IMR-90 (cell line): ENCODE results near the gene GGT1. TPM values are rescaled to one million over a fixed set of nuclear protein-coding genes. Genes with fewer than 3 reads are reported as not detected.

Experiments
- ATAC-seq: fragments of 200-7000 bp; cut with Tn5 transposase; 2 replicates; pipeline ENCODE4 v1.9.1; 2020; ENCODE audit warnings: low read depth, mild to moderate bottlenecking, moderate library complexity
- BruUV-seq: library from RNA; stranded (reverse); fragments of 400-500 nt; replicated peaks from 2 replicates; lab custom pipeline; 2021; lab: Mats Ljungman, UMichigan
- CTCF ChIA-PET: fragments of 300-600 bp; formaldehyde crosslinking; extraction: SDS; loops from one replicate; lab custom pipeline; 2021; ENCODE audit warnings: antibody characterized with exemption; lab: Yijun Ruan, JAX
- POLR2A ChIA-PET: fragments of 300-600 bp; sonication (Branson Sonifier 250); formaldehyde crosslinking; loops from one replicate; lab custom pipeline; 2022; ENCODE audit warnings: antibody characterized with exemption; ENCODE audit not compliant: unreplicated experiment; lab: Charles Lee
- DNase-seq: peaks from one replicate; pipeline ENCODE4 v3.0.0; 2013
- H2AFZ ChIP-seq: replicated peaks from 2 replicates; pipeline ENCODE3; 2013; ENCODE audit warnings: low read length, mild to moderate bottlenecking; ENCODE audit not compliant: poor library complexity
- H2AK5ac ChIP-seq: 2 replicates; pipeline ENCODE4 v1.6.1; 2013; ENCODE audit warnings: low read depth, low read length, inconsistent platforms
- H2AK9ac ChIP-seq: replicated peaks from 2 replicates; pipeline ENCODE3; 2013; ENCODE audit warnings: mild to moderate bottlenecking, low read depth, low read length, moderate library complexity; ENCODE audit not compliant: poor library complexity
- H2BK120ac ChIP-seq: 2 replicates; pipeline ENCODE4 v1.6.1; 2013; ENCODE audit warnings: low read depth, low read length, inconsistent platforms
- H2BK15ac ChIP-seq: 3 replicates; pipeline ENCODE4 v1.6.1; 2013; ENCODE audit warnings: low read depth, low read length, inconsistent platforms
- H2BK20ac ChIP-seq: 2 replicates; pipeline ENCODE4 v1.6.1; 2013; ENCODE audit warnings: low read depth, mild to moderate bottlenecking, inconsistent platforms, low read length, moderate library complexity
- H2BK5ac ChIP-seq: 2 replicates; pipeline ENCODE4 v1.6.1; 2013; ENCODE audit warnings: mild to moderate bottlenecking, low read depth, low read length, inconsistent platforms; ENCODE audit not compliant: poor library complexity, severe bottlenecking
- H3K14ac ChIP-seq: replicated peaks from 2 replicates; pipeline ENCODE4 v1.6.1; 2013; ENCODE audit warnings: low read depth, low read length, inconsistent platforms
- H3K18ac ChIP-seq: 2 replicates; pipeline ENCODE4 v1.6.1; 2013; ENCODE audit warnings: low read depth, low read length, control low read depth
- H3K23ac ChIP-seq: 2 replicates; pipeline ENCODE4 v1.6.1; 2013; ENCODE audit warnings: low read depth, low read length, inconsistent platforms
- H3K27ac ChIP-seq: 2 replicates; pipeline ENCODE4 v1.5.1; 2013; ENCODE audit warnings: mild to moderate bottlenecking, control low read depth, low read length; ENCODE audit not compliant: insufficient read depth
- H3K27me3 ChIP-seq: 2 replicates; pipeline ENCODE4 v1.6.1; 2013; ENCODE audit warnings: low read length; ENCODE audit not compliant: control insufficient read depth, insufficient read depth
- H3K36me3 ChIP-seq: 2 replicates; pipeline ENCODE4 v1.6.1; 2013; ENCODE audit warnings: low read length, mixed read lengths; ENCODE audit not compliant: control insufficient read depth, insufficient read depth
- H3K4ac ChIP-seq: 2 replicates; pipeline ENCODE4 v1.6.1; 2013; ENCODE audit warnings: low read depth, low read length, inconsistent platforms
- H3K4me1 ChIP-seq: 2 replicates; pipeline ENCODE4 v1.6.1; 2013; ENCODE audit warnings: low read length, mixed read lengths; ENCODE audit not compliant: control insufficient read depth, insufficient read depth
- H3K4me2 ChIP-seq: 2 replicates; pipeline ENCODE4 v1.6.1; 2013; ENCODE audit warnings: low read depth, mild to moderate bottlenecking, control low read depth, low read length, moderate library complexity
- H3K4me3 ChIP-seq: 2 replicates; pipeline ENCODE4 v1.5.1; 2013; ENCODE audit warnings: low read depth, mild to moderate bottlenecking, control low read depth, low read length, moderate library complexity; ENCODE audit not compliant: insufficient read depth
- H3K56ac ChIP-seq: 2 replicates; pipeline ENCODE4 v1.6.1; 2013; ENCODE audit warnings: low read length, inconsistent platforms; ENCODE audit not compliant: insufficient read depth; ENCODE audit errors: extremely low read depth
- H3K79me1 ChIP-seq, 2 experiments: 2 replicates each; pipeline ENCODE4 v1.6.1; 2013; ENCODE audit warnings: low read length in 2 of 2, inconsistent platforms in 1 of 2, low read depth in 1 of 2
- H3K9ac ChIP-seq: 2 replicates; pipeline ENCODE4 v1.6.1; 2013; ENCODE audit warnings: low read depth, low read length, control low read depth
- H3K9me1 ChIP-seq: 2 replicates; pipeline ENCODE4 v1.6.1; 2013; ENCODE audit warnings: low read length, inconsistent platforms; ENCODE audit not compliant: insufficient read depth
- H3K9me3 ChIP-seq: 2 replicates; pipeline ENCODE4 v1.6.1; 2013; ENCODE audit warnings: low read length; ENCODE audit not compliant: control insufficient read depth, insufficient read depth
- H4K20me1 ChIP-seq: 2 replicates; pipeline ENCODE4 v1.6.1; 2013; ENCODE audit warnings: low read length, inconsistent platforms; ENCODE audit not compliant: insufficient read depth
- H4K5ac ChIP-seq: 2 replicates; pipeline ENCODE4 v1.6.1; 2013; ENCODE audit warnings: mild to moderate bottlenecking, low read depth, low read length, control low read depth
- H4K8ac ChIP-seq, 2 experiments: 2 replicates each; pipeline ENCODE4 v1.6.1; 2013; ENCODE audit warnings: low read depth in 2 of 2, low read length in 2 of 2, control low read depth in 1 of 2, inconsistent platforms in 1 of 2
- H4K91ac ChIP-seq: 2 replicates; pipeline ENCODE4 v1.6.1; 2013; ENCODE audit warnings: low read depth, low read length, inconsistent platforms; ENCODE audit not compliant: insufficient read depth
- BHLHE40 ChIP-seq: fragments of 150-350 bp; IDR thresholded peaks from 2 replicates; pipeline ENCODE4 v1.6.1; 2016; ENCODE audit warnings: mild to moderate bottlenecking, low read depth, low read length
- CEBPB ChIP-seq: IDR thresholded peaks from 2 replicates; pipeline ENCODE4 v1.6.1; 2012; ENCODE audit warnings: low read depth, low read length, improper control_type of control experiment
- FOS ChIP-seq: fragments of 150-350 bp; IDR thresholded peaks from 2 replicates; pipeline ENCODE4 v1.6.1; 2016; ENCODE audit warnings: low read depth, low read length
- MAZ ChIP-seq: IDR thresholded peaks from 2 replicates; pipeline ENCODE4 v1.6.1; 2012; ENCODE audit warnings: low read depth, mild to moderate bottlenecking, low read length, improper control_type of control experiment, moderate library complexity, borderline replicate concordance
- POLR2A ChIP-seq: IDR thresholded peaks from 2 replicates; pipeline ENCODE4 v1.6.1; 2012; ENCODE audit warnings: mild to moderate bottlenecking, low read depth, low read length
- RCOR1 ChIP-seq: IDR thresholded peaks from 2 replicates; pipeline ENCODE4 v1.6.1; 2012; ENCODE audit warnings: mild to moderate bottlenecking, low read length, improper control_type of control experiment; ENCODE audit not compliant: insufficient replicate concordance
- RFX5 ChIP-seq: IDR thresholded peaks from 2 replicates; pipeline ENCODE4 v1.8.0; 2012; ENCODE audit warnings: low read depth, mild to moderate bottlenecking, low read length, moderate library complexity
- WGBS, 2 experiments: methylation state at CpG; one replicate each; pipeline versions ENCODE4 v1.1.5 to v1.1.7; 2013; ENCODE audit warnings: missing lambda C conversion rate in 2 of 2; ENCODE audit not compliant: insufficient read length in 1 of 2; ENCODE audit errors: extremely low coverage in 2 of 2; 5-methylcytosine and 5-hydroxymethylcytosine counted together
- dilution Hi-C: fragments of 300-500 bp; cut with HindIII; formaldehyde crosslinking; loops from one replicate; pipeline ENCODE4 v1.14.3; 2018; ENCODE audit warnings: low sequenced_read_pairs; ENCODE audit not compliant: unreplicated experiment
- in situ Hi-C: fragments of 300-500 bp; cut with MboI; formaldehyde crosslinking; loops from 3 replicates; pipeline ENCODE4 v1.14.3; 2019; ENCODE audit warnings: low sequenced_read_pairs, inconsistent platforms, mixed read lengths
- intact Hi-C: fragments of 100-400 bp; cut with micrococcal nuclease; formaldehyde crosslinking; loops from 2 replicates; pipeline ENCODE4 v1.10.0; 2022
- polyA plus RNA-seq, 3 experiments: library from polyadenylated mRNA; depleted of rRNA; stranded (reverse); fragments of >200 nt; gene quantifications; 2 replicates each; pipeline ENCODE4 v1.2.3, GENCODE V29; 2012; ENCODE audit warnings: low replicate concordance in 1 of 3
- total RNA-seq: library from RNA; depleted of rRNA; stranded (reverse); fragments of >200 nt; gene quantifications from 2 replicates; pipeline ENCODE4 v1.2.3, GENCODE V29; 2012

GGT1 gene
- total and polyA plus RNA-seq, 2 of the 4 experiments (the other 2 are of a cell fraction), result 3.4 to 7.3 TPM

DNA sequence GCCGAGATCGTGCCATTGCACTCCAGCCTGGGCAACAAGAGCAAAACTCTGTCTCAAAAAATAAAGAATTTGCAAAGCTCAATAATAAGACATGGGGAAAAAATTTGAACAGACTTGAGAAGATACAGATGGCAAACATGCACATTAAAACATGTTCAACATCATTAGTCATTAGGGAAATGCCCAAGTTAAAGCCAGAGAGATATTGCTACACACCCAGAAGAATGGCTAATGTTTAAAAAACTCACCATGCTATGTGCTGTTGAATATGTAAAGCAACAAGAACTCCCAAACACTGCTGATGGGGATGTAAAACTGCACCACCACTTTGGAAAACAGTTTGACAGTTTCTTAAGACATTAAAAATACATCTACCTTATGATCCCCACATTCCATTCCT lies 22.7 kb upstream of the GGT1 start:
- no peak overlapping the region for H2AFZ ChIP-seq
- H3K4me1 ChIP-seq, result peaks cover 25% of the 10 kb centered on the region
- H3K36me3 ChIP-seq, result peaks cover 6% of the 10 kb centered on the region; the same call in 1 of the 2 replicates
- H3K9me1 ChIP-seq, result peaks cover 20% of the 10 kb centered on the region
- WGBS, 2 experiments, result no CpG with 5 or more reads among the region's 2 CpGs
- H3K23ac ChIP-seq, result no peak overlapping the region
- ChIA-PET POLR2A (no interaction called here), CTCF (no interaction called here)
- in situ Hi-C loops, result no loop called here
- peak; percentile 79 for ATAC-seq
- H4K91ac ChIP-seq, result no peak overlapping the region
- H3K4me2 ChIP-seq, result no peak overlapping the region
- no peak overlapping the region for H3K4me3 ChIP-seq
- no peak overlapping the region for H2AK9ac ChIP-seq
- H3K79me1 ChIP-seq, result no peaks in the 10 kb centered on the region
- dilution Hi-C loops, result no loop called here
- peak overlapping the region; percentile 43 for H2BK5ac ChIP-seq
- H3K27me3 ChIP-seq, result no peaks in the 10 kb centered on the region
- no peak overlapping the region for H4K8ac ChIP-seq
- H4K20me1 ChIP-seq, result peaks cover 4% of the 10 kb centered on the region; the same call in 1 of the 2 replicates
- H3K4ac ChIP-seq, result no peak overlapping the region
- intact Hi-C loops, result no loop called here
- H3K14ac ChIP-seq, result no peak overlapping the region
- H4K5ac ChIP-seq, result no peak overlapping the region
- no peak overlapping the region for H2BK20ac ChIP-seq
- no peak overlapping the region for H3K56ac ChIP-seq
- no peak overlapping the region for H2BK120ac ChIP-seq
- H2BK15ac ChIP-seq, result no peak overlapping the region
- H3K18ac ChIP-seq, result no peak overlapping the region
- BruUV-seq, result no TSS peak
- H3K27ac ChIP-seq, result peak overlapping the region; percentile 59; the same call in 1 of the 2 replicates
- TF ChIP-seq FOS (peak; percentile 62; the same call in 1 of the 2 replicates), BHLHE40 (no peak), CEBPB (peak; percentile 97), RCOR1 (no peak), MAZ (no peak), POLR2A (no peak), RFX5 (0 out of 2 replicates have a peak, but pooled peaks have one; percentile 5)
- no peak overlapping the region for H2AK5ac ChIP-seq
- H3K9me3 ChIP-seq, result no peaks in the 10 kb centered on the region
- DNase-seq, result peak; percentile 93
- no peak overlapping the region for H3K9ac ChIP-seq
